Activated CD4-positive, CD25-positive, alpha-beta regulatory T cell treated with anti-CD3 and anti-CD28 coated beads, Interleukin-2, amount 50 U/mL, for 24 hours (primary cell): ENCODE data around the gene CLMP.
"Not testable (repeated sequence)": the region's sequence is repeated elsewhere in the genome, so short reads cannot be mapped to it uniquely, and the experiment has no call there.

Experiments used
- ATAC-seq, 2 donors: fragments of 150-1000 bp; cut with Tn5 transposase; one replicate each; pipeline ENCODE4 v1.10.0; 2021; ENCODE audit warnings: mild to moderate bottlenecking in 1 of 2, moderate library complexity in 1 of 2

The CLMP gene

GRCh38 chr11:123164732-123165450 lies 30.2 kb downstream of the CLMP start:
- no peak for ATAC-seq

GRCh38 chr11:123163621-123164020 lies 31.4 kb downstream of the CLMP start:
- ATAC-seq: no peak

DNA sequence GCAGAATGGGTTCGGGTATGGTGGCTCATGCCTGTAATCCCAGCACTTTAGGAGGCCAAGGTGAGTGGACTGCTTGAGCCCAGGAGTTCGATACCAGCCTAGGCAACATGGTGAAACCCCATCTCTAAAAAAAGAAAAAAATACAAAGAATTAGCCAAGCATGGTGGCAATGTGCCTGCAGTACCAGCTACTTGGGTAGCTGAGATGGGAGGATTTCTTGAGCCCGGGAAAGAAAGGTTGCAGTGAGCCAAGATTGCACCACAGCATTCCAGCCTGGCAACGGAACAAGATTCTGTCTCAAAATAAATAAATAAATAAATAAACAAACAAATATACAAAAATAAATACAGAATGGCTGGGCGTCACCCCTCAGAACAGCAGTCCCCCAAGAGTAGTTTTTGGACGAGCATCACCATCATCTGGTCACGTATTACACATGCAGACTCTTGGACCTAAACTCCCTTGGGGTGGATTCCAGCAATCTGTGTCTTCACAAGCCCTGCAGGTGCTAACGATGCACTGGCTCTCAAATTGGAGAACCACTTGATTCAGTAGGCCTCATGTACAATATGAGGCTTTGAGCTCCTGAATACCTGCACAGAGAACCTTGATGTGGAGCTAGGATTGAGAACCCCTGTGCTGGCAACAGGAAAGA lies 33.5 kb downstream of the CLMP start:
- no peak for ATAC-seq

DNA sequence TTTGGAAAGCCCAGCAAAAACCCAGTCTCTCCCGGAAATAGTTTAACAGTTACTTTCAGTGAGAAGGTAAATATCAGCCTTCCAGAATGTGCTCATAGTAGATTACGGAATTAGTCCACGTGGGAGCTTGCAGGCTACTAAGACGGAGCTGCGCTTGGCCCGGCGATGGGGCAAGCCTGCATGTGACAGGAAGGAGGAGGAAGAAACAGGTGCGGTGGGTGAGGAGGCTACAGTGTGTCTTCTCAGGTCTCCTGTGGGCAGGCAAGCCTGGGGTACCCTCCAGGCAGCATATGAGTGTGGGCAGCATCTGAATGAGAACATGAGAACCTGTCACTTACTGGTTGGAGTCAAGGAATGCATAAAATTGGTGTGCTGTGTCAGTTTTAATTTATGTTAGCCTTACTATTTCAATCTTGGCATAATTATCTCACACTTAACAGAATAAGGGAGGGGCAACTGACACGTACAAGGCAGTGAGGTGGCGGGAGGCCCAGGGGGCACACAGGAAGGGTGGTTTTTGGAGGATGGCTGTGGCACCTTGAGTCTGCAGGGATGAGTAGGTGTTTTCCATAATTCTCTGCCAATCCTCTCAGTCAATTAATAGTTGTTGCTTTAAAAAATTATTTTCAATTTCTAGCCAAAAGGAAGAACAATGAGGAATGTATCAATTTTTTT lies 35.7 kb downstream of the CLMP start:
- peak; percentile 33 to 58 for ATAC-seq

- ATAC-seq: peak; percentile 20 to 51
Measured at GRCh38 chr11:123158033-123159003, 36.7 kb downstream of the CLMP start.

DNA sequence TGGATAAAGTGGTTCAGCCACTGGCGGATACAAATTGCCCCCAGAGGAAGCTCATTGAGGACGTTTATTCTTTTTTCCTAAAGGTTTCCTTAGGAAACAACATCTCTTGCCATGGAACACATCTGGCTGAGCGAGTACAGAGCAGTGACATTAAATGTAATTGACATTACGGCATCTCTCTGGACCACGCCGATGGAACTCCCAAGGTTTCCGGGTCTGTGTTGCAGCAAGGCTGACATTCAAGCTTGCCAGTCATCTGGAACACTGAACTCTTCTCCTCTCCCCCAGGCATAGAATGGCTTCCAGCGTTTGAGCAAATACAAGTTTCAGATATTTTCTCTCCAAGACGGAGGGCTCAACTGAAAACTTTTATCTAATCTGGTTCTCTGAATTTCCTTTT lies 42.1 kb downstream of the CLMP start:
- no peak for ATAC-seq

DNA sequence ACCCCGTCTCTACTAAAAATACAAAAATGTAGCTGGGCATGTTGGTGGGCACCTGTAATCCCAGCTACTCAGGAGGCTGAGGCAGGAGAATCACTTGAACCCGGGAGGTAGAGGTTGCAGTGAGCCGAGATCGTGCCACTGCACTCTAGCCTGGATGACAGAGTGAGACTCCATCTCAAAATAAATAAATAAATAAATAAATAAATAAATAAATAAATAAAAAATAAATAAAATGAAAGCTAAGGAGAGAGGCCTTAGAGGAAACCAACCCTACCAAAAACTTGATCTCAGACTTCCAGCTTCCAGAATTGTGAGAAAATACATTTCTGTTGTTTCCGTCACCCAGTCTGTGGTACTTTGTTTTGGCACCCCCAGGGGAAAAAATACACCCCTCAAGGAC lies 42.7 kb downstream of the CLMP start:
- not testable (repeated sequence) for ATAC-seq

- ATAC-seq: no peak
Measured at GRCh38 chr11:123151796-123152195, 43.3 kb downstream of the CLMP start.

- ATAC-seq: no peak
Measured at GRCh38 chr11:123151366-123151765, 43.7 kb downstream of the CLMP start.

DNA sequence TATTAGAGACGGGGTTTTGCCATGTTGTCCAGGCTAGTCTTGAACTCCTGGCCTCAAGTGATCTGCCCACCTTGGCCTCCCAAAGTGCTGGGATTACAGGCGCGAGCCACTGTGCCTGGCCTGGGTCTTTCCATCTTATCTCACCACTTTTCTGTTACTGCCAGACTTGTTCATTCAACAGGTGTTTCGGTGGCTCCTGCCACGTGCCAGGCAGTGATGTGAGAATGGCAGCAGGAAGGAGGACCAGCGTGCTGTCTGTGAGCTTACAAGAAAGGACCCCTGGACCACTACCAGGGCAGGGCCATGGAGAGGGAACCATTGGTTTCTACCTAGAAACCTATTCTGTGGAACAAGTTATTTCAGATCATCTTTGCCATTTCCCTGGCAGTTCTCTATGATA lies 44.2 kb downstream of the CLMP start:
- ATAC-seq: no peak

GRCh38 chr11:123148965-123149364 lies 46.1 kb downstream of the CLMP start:
- ATAC-seq: no peak

- ATAC-seq: no peak
Measured at GRCh38 chr11:123145661-123146060, 49.4 kb downstream of the CLMP start.

GRCh38 chr11:123145220-123145619 lies 49.8 kb downstream of the CLMP start:
- no peak for ATAC-seq

DNA sequence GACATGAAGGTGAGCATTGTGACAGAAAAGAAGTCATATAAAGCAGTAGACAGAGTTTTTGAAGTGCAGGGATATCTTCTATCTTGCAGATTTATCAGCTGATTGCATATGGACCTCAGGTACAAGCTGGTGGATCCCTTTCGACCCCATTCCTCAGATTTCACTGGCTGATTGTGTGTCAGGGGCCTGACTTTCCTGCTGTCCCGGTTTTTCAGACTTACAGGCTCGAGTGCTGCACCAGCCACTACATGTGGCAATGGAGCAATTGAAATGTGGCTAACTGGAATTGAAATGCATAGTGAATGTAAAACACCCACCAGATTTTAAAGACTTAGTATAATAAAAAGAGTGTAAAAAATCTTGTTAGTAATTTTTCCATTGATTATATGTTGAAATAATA lies 50.3 kb downstream of the CLMP start:
- ATAC-seq: no peak

DNA sequence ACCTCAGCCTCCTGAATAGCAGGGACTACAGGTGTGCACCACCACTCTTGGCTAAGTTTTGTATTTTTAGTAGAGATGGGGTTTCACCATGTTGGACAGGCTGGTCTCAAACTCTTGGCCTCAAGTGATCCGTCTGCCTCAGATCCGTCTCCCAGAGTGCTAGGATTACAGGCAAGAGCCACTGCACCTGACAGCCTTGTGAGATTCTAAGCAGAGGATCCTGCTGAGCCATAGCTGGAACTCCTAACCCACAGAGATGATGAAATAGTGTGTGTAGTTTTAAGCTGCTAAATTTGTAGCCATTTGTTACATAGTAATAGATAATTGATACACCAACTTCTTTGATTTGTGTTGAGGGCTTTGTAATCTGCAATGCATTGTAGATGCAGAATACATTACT lies 51.1 kb downstream of the CLMP start:
- no peak for ATAC-seq

DNA sequence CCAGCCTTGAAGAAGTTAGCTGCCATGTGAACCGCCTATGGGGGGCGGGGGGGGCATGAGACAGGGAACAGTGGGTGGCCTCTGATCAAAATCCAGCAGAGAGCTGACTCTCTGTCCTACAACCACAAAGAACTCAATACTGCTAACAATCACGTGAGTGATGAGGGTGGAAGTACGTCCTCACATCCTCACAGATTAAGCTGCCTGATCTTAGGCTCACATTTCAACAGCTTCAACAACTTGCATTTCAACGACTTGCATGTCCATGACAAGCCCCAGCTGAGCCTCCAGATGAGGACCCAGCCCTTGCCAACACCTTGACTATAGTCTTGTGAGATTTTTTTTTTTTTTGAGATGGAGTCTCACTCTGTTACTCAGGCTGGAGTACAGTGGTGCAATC lies 51.6 kb downstream of the CLMP start:
- no peak for ATAC-seq

DNA sequence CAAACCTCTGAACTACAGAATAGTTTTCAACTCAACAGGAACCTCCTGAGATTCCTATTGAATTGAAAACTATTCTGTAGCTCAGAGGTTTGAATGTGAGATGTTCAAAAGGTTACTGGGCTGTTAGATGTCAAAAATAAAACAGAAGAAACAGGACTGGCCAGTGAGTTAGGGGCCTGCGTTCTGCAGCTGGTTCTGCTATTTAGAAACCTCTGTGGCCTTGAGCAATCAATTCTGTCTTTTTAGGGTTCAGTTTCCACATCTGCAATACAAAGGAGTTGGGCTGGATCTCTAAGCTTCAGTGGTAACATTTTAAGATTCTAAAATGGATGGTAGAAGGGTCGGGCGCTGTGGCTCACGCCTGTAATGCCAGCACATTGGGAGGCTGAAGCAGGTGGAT lies 55.8 kb downstream of the CLMP start:
- ATAC-seq: no peak

- no peak for ATAC-seq
Measured at GRCh38 chr11:123137431-123138224, 57.4 kb downstream of the CLMP start.

GRCh38 chr11:123135863-123136446 lies 59.1 kb downstream of the CLMP start:
- ATAC-seq: no peak

GRCh38 chr11:123132881-123133280 lies 62.2 kb downstream of the CLMP start:
- no peak for ATAC-seq

DNA sequence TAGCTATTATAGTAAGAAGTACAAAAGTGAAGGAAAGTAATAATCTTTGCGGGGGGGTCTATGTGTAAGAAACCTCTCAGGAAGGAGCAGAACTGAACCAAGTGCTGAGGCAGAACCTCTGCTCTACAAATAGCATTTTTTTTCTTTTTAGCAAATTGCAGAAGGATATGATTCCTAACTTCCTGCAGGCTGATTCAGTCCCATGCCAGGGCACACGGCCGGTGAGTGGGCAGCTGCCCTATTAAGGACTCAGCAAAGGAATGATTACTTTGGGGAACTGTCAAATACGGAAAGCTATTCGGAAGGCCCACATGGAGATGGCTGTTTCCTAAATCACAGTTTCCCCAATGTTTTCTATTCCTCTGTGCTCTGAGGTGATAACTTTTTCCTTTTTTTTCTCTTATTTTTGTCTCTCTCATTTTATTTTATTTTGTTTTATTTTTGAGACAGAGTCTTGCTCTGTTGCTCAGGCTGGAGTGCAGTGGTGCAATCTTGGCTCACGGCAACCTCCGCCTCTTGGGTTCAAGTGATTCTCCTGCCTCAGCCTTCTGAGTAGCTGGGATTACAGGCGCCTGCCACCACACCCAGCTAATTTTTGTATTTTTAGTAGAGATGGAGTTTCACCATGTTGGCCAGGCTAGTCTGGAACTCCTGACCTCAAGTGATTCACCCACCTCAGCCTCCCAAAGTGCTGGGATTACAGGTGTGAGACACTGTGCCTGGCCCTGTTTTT lies 62.8 kb downstream of the CLMP start:
- not testable (repeated sequence) for ATAC-seq
